Activated T-cell treated with anti-CD3 and anti-CD28 coated beads, Interleukin-2, amount 50 U/mL, for 24 hours (primary cell): ENCODE results near the gene AMFR.

Source experiments
- DNase-seq: peaks from one replicate; pipeline ENCODE4 v3.0.0-alpha.2; 2020
- H3K27ac Mint-ChIP-seq: 2 replicates; pipeline ENCODE4 v1.8.0; 2020; ENCODE audit warnings: mild to moderate bottlenecking, mixed read lengths
- H3K27me3 Mint-ChIP-seq: 2 replicates; pipeline ENCODE4 v1.8.0; 2020; ENCODE audit warnings: mixed read lengths
- H3K36me3 Mint-ChIP-seq: 2 replicates; pipeline ENCODE4 v1.8.0; 2020; ENCODE audit warnings: low read depth, mixed read lengths
- H3K4me1 Mint-ChIP-seq: 2 replicates; pipeline ENCODE4 v1.8.0; 2020; ENCODE audit warnings: low read depth, mixed read lengths
- H3K4me3 Mint-ChIP-seq: 2 replicates; pipeline ENCODE4 v1.8.0; 2020; ENCODE audit warnings: mild to moderate bottlenecking, moderate library complexity, mixed read lengths
- H3K9me3 Mint-ChIP-seq: 2 replicates; pipeline ENCODE4 v1.8.0; 2020; ENCODE audit warnings: mixed read lengths

Gene AMFR

DNA sequence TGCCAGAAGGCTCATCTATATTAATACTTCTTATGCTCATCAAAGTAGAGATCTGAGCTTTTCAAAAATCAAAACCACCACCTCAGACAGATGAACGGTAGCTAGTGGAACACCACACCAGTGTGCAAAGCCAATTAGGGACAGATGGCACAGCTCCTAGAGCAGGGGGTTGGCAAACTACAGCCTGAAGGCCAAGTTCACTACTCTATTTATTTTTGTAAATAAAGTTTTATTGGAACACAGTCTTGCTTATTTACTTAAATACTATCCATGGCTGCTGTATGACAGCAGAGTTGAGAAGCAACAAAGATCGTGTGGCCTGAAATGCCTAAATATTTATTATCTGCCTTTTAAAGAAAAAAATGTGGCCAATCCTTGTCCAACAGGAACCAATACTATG lies 56.8 kb downstream of the AMFR start:
- Mint-ChIP-seq H3K4me1 (peaks cover 22% of the 10 kb centered on the region), H3K27ac (no peak overlapping the region), H3K27me3 (no peaks in the 10 kb centered on the region), H3K4me3 (no peak overlapping the region), H3K36me3 (peaks cover 84% of the 10 kb centered on the region), H3K9me3 (no peaks in the 10 kb centered on the region)
- no peak for DNase-seq

DNA sequence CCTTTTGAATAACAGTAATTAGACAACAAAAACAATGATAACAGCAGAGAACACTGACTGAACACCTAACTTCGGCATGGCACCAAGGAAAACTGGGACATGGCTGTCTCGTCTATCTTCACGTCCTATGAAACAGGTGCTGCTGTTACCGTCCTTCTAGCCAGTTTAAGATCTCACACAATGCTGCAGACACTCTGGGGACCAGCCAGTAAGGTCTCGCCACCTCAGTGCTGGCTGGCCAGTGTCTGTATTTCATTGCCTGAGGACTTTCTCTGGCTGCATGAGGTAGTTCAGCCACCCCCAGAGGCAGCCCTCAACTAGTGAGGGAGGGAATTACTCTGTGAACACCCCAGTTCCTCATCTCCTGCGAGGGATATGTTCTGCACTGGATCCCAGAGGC lies 57.6 kb downstream of the AMFR start:
- H3K4me3 Mint-ChIP-seq, result no peak overlapping the region
- H3K27ac Mint-ChIP-seq, result peak overlapping the region; percentile 52
- H3K4me1 Mint-ChIP-seq, result peaks cover 15% of the 10 kb centered on the region
- no peaks in the 10 kb centered on the region for H3K9me3 Mint-ChIP-seq
- no peak for DNase-seq
- H3K36me3 Mint-ChIP-seq, result peaks cover 84% of the 10 kb centered on the region
- no peaks in the 10 kb centered on the region for H3K27me3 Mint-ChIP-seq

DNA sequence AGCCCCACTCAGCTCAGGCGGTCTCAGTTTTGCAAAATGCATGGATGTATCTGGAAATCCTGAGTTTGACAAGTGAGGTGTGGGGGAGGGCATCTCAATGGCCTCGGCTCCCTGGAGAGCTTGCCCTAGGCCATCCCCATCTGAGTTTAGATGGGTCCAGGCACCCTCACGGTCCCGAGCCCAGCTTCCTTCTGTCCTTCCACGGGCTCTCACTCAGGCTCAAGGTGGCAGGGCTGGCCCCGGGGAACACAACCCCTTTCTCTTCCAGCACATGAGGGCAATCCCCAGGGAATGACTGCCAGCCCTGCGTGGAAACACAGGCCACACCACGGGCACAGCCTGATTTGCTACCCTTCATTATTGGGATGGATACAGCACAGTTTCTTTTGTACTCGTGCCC lies 58.4 kb downstream of the AMFR start:
- no peaks in the 10 kb centered on the region for H3K27me3 Mint-ChIP-seq

DNA sequence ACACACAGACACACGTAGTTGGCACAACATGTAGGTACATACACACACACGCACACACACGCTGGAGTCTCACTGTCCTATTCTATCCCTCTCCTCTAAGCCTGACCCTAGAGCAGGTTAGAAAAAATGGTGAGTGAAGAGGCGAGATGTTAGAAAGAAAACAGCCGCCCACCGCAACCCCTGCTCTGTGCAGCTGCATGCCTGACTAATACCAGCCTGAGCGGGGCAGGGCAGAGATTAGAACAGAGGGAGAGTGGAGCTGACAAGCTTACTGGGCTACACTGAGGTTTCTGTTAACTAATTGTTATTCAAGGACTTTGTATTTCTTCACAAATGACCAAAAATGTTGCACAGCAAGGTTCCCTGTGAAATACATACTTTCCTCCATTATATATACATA lies 59.8 kb downstream of the AMFR start:
- Mint-ChIP-seq H3K4me3 (no peak overlapping the region), H3K9me3 (no peaks in the 10 kb centered on the region), H3K4me1 (no peaks in the 10 kb centered on the region)

More for the DNA sequence above, 58.4 kb downstream of the AMFR start:
- no peak for DNase-seq
- Mint-ChIP-seq H3K27ac (no peak overlapping the region), H3K4me3 (no peak overlapping the region), H3K36me3 (peaks cover 85% of the 10 kb centered on the region), H3K4me1 (peaks cover 7% of the 10 kb centered on the region), H3K9me3 (no peaks in the 10 kb centered on the region)

DNA sequence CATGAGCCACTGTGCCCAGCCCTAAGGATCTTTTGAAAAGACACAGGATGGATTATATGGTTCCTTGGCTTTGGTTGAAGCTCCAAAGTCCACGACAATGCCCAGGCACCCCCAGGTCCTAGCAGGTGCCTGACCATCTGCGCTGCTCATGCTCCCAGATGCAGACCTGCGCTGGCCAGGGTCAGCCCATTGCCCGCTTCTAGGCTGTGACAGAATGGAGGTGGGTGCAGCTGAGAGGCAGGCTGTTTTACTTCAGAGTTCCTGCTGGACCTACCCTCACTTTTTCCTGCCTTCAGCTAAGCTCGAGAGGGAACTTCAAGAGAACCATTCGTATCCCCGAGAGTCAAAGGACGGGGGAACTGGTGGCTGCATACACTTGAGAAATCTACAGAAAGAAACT lies 60.5 kb downstream of the AMFR start:
- no peak for DNase-seq
- H3K4me3 Mint-ChIP-seq, result no peak overlapping the region
- no peaks in the 10 kb centered on the region for H3K27me3 Mint-ChIP-seq
- no peak overlapping the region for H3K27ac Mint-ChIP-seq
- peaks cover 92% of the 10 kb centered on the region for H3K36me3 Mint-ChIP-seq
- H3K4me1 Mint-ChIP-seq, result peaks cover 4% of the 10 kb centered on the region
- no peaks in the 10 kb centered on the region for H3K9me3 Mint-ChIP-seq

More for the DNA sequence above, 59.8 kb downstream of the AMFR start:
- Mint-ChIP-seq H3K27ac (no peak overlapping the region), H3K27me3 (no peaks in the 10 kb centered on the region), H3K36me3 (peaks cover 88% of the 10 kb centered on the region)
- DNase-seq, result no peak

DNA sequence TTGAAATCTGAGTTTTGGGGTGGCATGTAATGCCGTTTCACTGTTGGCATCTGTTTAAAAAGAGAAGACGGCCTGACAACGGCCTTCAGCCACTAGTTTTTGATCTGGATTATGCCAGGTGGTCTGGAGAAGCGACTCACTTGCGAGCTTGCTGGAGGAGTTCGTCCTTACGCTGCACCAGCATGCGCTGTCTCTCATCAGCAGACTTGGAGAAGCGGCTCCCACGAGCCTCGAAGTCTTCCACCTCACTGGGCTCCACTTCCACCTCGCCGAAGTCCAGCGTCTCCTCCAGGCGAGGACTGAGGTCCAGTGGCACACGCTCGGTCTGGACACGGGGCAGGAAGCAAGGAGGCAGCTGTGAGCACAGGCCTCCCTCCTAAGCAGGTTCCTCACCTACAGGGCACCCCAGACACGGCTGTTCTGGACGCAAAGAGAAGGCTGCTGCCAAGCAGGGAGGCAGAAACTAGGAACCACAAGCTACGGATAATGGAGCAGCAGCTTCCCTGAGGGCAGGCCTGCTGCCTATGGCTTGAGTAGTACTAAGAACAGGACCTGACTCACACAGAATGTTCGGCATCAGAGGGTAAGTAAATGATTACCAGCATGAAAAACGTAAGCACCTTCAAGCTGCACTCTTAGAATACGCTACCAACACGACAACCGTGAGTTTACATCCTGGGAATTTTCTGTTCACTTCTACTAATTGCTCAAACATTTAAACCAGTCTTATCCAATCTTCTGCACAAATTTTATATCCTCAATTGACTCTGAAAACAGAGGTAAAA lies 61.4 kb downstream of the AMFR start:
- Mint-ChIP-seq H3K4me3 (no peak overlapping the region), H3K9me3 (no peaks in the 10 kb centered on the region), H3K4me1 (peaks cover 10% of the 10 kb centered on the region), H3K36me3 (peaks cover 85% of the 10 kb centered on the region), H3K27me3 (no peaks in the 10 kb centered on the region), H3K27ac (peak overlapping the region; percentile 35)
- DNase-seq, result peak; percentile 21

DNA sequence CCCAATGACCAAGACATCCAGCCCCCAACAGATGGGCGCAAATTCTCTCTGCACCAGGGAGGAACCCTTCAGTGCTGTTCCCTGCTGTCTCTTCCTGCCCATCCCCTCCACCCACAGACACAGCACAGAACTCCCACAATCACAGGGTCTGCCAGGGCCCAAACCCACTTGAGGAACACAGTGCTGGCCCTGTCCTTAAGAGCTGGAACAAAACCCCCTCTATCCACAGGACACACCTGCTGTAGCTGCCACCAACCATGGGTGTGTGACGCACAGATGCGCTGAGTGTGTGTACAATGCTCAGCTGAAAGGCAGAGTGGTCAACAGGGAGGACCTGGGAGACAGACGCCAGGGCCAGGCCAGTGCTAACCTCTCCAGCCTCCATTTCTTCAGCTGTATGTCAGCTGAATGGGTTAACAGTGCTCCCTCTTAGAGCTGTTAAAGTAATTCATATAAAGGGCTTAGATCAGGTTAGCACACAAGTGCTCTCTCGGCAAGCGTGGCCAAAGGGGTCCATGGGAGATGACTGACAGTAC lies 62.1 kb downstream of the AMFR start:
- Mint-ChIP-seq H3K4me3 (no peak overlapping the region), H3K9me3 (no peaks in the 10 kb centered on the region), H3K36me3 (peaks cover 78% of the 10 kb centered on the region), H3K4me1 (peaks cover 14% of the 10 kb centered on the region), H3K27me3 (no peaks in the 10 kb centered on the region), H3K27ac (peak overlapping the region; percentile 22)
- no peak for DNase-seq

DNA sequence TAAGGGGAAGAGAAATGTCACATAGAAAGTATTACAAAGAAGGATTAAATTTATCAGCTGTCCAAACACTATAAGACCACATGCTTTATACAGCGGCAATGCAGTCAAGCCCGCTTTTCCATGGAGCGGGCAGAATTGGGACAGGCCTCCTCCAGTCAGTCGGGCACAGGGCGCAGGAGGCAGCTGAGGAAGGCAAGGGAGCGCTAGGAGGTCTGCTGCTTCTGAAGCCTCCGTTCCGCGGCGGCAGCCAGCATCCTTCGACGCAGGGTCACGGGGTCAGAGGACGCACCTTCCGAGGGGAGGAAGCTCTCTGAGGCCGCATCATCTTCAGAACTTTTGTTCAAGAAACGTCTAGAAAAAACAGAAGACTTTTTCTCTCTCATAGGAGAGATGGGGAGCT lies 62.6 kb downstream of the AMFR start:
- Mint-ChIP-seq H3K9me3 (no peaks in the 10 kb centered on the region), H3K27ac (peak overlapping the region; percentile 48), H3K27me3 (no peaks in the 10 kb centered on the region), H3K4me3 (no peak overlapping the region), H3K4me1 (peaks cover 20% of the 10 kb centered on the region), H3K36me3 (peaks cover 73% of the 10 kb centered on the region)
- no peak for DNase-seq

DNA sequence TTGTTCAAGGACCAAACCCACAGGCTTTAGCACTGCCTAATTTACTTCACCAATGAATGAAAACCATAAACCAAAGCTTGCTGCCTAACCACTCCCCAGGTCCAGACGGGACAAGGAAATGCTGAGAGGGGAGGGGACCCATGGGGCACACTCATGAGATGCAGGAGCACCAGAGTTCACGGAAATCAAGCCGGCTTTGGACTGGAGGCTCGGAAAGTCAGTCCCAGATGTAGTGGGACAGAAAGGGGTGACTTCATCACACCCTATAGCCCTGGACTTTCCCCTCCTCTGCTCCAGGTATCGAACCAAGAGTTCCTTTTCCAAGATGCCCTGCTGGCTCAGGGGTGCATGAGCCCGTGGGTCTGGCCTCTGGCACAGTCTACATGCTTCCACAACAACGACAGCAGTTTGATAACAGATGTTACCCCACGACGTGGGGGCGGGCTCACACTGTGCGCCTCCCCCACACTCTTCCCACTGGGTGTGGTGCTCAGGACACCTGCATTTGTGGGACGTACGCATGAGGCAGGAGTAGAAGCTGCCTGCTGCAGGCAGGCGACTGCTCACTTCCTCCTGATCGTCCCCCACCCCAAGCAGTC lies 63.2 kb downstream of the AMFR start:
- no peak overlapping the region for H3K4me3 Mint-ChIP-seq
- H3K36me3 Mint-ChIP-seq, result peaks cover 67% of the 10 kb centered on the region
- peak; percentile 18 for DNase-seq
- no peaks in the 10 kb centered on the region for H3K27me3 Mint-ChIP-seq
- no peaks in the 10 kb centered on the region for H3K9me3 Mint-ChIP-seq
- peaks cover 25% of the 10 kb centered on the region for H3K4me1 Mint-ChIP-seq
- H3K27ac Mint-ChIP-seq, result peak overlapping the region; percentile 48

DNA sequence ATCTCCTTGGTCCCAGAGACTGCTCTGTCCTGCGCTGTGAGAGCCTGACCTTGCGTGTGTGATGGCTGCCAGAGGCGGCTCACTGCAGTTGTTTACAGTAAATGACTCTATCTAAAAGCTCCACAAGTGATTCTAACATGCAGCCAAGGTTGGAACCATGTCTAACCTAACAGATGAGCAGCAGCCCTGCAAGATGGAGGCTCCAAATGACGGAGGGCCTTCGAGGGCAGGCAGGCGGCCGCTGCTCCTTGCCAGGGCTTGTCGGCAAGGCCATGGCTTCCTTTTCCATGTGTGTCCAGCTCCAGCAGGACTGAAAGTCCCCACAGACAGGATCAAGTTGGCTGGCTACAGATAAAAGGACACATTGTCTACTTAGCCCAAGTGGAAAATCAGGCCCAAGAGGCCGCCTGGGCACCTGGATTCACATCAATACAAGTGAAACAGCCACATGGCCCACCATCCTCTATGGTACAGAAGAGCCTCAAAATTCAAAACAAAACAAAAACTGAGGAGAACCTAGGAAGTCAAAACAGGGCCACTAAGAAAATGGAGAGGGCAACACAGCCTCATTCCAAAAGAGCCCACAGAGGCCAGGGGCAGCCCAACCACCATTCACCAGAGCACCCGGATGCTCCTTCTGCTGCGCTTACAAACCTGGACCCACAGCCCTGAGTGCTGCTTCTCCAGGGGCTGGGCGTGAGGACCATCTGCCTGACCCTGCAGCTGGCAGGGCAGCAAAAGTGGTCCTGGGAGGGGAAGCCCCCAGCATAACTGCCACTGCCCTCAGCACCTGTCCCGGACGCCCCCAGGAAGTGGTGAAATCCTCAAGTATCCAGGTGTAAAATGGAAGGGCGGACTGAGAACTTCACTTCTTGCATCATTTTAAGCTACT lies 65.0 kb downstream of the AMFR start:
- Mint-ChIP-seq H3K4me1 (peaks cover 40% of the 10 kb centered on the region), H3K27me3 (no peaks in the 10 kb centered on the region), H3K36me3 (peaks cover 56% of the 10 kb centered on the region), H3K9me3 (no peaks in the 10 kb centered on the region), H3K4me3 (no peak overlapping the region), H3K27ac (peak overlapping the region; percentile 67)
- peak; percentile 28 for DNase-seq

DNA sequence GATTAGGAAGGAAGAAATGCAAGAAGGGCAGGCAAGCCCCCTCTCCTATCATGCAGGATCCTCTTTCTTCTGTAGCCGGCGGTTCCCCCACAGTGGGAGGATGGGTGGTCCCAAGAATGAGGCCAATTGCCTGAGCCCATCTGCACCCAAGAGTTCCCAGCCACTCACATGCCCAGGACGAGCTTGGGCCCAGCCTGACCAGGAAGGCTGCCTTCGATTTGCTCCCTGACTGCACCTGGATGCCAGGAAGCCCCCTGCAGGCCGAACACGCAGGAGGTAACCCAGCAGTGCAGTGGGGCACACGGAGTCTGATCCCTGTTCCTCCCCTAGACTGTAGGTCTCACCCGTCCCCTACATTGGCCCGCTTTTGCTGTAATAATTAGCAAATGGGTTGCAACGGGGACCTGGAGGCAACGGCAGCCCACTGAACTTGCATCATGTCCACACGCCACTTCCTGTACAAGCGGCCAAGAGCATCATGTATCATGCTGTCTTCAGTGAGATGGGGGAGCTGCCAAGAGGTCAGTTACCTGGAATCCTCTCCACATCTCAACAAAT lies 67.5 kb downstream of the AMFR start:
- Mint-ChIP-seq H3K4me3 (peak overlapping the region; percentile 84), H3K27me3 (no peaks in the 10 kb centered on the region), H3K36me3 (peaks cover 31% of the 10 kb centered on the region), H3K27ac (peak overlapping the region; percentile 97), H3K4me1 (peaks cover 40% of the 10 kb centered on the region), H3K9me3 (no peaks in the 10 kb centered on the region)
- peak; percentile 28 for DNase-seq

DNA sequence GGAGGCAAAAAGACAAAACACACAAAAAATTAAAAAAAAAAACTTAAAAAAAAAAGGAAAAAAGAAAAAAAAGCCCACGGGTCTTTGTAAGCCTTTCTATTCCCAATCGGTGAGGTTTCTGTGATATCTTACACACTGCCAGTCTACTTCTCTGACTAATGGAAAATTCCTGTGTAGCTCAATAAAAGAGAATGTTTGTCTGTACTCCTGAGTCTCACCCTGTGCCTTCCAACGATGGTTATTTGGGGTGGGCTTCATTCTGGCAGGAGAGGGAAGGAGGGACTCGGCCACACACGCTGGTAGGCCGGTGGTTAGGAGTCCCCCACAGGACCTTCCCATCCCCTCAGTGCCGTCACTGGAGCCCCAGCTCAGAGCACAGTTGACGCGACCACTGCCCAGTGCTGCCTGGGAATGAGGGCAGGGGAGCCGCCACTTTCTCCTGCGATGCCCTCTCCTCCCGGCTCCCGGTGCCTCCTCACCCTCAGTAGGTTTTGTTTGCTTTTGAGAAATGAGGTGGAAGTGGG lies 68.0 kb downstream of the AMFR start:
- Mint-ChIP-seq H3K9me3 (no peaks in the 10 kb centered on the region), H3K4me3 (peak overlapping the region; percentile 84), H3K27ac (peak overlapping the region; percentile 97), H3K36me3 (peaks cover 25% of the 10 kb centered on the region), H3K4me1 (peaks cover 40% of the 10 kb centered on the region), H3K27me3 (no peaks in the 10 kb centered on the region)
- DNase-seq, result peak; percentile 44

DNA sequence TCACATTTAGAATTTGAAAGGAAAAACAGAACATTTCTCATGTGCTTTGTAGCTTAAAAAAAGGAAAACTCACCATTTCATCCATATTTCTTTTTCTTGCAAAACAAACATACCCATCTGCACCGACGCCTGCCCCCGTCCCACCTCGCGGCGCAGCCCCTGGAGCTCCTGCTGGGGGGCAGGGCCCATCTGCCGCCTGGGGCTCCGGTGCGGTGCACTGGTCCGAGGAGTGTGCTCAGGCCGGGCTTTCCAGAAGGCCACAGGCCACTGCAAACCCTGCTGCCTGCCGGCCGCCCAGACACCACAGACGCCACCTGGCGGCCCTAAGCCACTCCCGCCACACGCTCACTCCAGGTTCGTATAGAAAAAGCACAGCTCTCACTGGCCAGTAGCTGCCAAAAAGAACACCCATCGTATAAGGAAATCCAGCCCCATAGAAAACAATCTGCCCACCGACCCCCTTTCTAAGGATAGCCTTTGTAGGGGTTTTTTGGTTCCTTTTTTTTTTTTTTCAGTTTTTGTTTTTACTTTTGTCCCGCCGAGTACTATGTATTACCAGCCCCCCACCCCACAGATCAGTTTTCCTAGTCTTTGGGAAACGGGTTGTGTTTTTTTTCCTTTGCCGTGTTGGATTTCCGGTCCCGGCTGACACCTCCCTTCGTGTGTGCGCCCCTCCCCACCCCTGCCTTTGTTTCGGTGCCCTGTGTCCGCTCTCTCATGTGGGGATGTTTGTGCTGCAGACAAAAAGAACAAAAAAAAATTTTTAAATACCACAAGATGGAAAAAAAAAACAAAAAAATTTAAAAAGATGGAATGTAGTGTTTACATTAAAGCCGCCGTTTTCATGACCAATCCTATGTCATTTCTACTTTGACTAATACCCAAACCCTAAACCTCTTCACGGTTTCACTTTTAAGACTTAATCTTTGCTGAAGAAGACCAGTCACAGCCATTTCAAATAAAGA lies 68.8 kb downstream of the AMFR start:
- Mint-ChIP-seq H3K4me3 (peak overlapping the region; percentile 84), H3K9me3 (no peaks in the 10 kb centered on the region), H3K36me3 (peaks cover 18% of the 10 kb centered on the region), H3K27me3 (no peaks in the 10 kb centered on the region), H3K27ac (peak overlapping the region; percentile 97), H3K4me1 (peaks cover 40% of the 10 kb centered on the region)
- DNase-seq, result peak; percentile 63
